Stimulated activated CD4-positive, alpha-beta T cell treated with anti-CD3 and anti-CD28 coated beads, Interleukin-1b, Interleukin-23, amount 100 ng/mL, for 24 hours (primary cell): ENCODE data around the gene ZC2HC1B.
"Not testable (repeated sequence)": the region's sequence is repeated elsewhere in the genome, so short reads cannot be mapped to it uniquely, and the experiment has no call there.

Experiments
- DNase-seq, 4 experiments: peaks; one replicate each; pipeline ENCODE4 v3.0.0-alpha.2; 2020; ENCODE audit warnings: low read depth in 4 of 4, low spot score in 1 of 4

The ZC2HC1B gene

GRCh38 chr6:143868808-143869207 is 4.5 kb downstream of the ZC2HC1B start:
- not testable (repeated sequence) for DNase-seq

DNA sequence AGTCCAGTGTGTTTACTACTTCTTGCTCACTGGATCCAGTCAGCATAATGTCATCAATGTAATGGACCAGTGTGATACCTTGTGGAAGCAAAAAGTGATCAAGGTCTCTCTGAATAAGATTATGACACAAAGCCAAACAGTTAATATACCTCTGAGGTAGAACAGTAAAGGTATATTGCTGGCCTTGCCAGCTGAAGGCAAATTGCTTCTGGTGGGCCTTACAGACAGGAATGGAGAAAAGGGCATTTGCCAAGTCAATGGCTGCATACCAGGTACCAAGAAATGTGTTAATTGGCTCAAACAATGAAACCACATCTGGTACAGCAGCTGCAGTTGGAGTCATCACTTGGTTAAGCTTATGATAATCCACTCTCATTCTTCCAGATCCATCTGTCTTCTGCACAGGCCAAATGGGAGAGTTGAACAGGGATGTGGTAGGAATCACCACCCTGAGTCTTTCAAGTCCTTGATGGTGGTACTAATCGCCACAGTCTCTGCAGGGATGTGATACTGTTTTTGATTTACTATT is 7.0 kb downstream of the ZC2HC1B start:
- DNase-seq, result not testable (repeated sequence)

DNA sequence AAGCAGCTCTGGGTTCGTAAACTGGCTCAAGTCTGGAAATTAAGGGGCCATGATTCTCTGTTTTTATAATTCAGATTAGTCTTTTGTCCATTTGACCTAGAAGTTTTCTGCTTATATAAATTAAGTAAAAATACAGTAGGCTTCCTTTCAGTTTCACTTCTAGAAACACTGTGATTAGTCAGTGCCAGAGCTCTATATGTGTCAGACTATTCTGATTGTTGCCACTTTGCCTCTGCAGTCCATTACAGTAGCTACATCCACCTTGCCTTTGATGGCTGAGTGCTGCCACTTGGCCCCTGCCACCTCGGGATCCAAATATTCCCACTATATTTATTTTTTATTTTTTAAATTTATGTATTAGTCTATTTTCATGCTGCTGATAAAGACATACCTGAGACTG is 7.9 kb downstream of the ZC2HC1B start:
- no peak for DNase-seq

DNA sequence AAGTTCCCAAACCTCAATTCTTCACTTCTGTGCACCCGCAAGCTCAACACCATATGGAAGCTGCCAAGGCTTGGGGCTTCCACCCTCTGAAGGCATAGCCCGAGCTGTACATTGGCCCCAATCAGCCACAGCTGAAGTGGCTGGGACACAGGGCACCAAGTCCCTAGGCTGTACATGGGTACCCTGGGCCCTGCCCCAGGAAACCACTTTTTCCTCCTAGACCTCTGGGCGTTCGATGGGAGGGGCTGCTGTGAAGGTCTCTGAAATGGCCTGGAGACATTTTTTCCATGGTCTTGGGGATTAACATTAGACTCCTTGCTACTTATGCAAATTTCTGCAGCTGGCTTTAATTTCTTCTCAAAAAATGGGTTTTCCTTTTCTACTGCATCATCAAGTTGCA is 9.3 kb downstream of the ZC2HC1B start:
- DNase-seq, result not testable (repeated sequence)

DNA sequence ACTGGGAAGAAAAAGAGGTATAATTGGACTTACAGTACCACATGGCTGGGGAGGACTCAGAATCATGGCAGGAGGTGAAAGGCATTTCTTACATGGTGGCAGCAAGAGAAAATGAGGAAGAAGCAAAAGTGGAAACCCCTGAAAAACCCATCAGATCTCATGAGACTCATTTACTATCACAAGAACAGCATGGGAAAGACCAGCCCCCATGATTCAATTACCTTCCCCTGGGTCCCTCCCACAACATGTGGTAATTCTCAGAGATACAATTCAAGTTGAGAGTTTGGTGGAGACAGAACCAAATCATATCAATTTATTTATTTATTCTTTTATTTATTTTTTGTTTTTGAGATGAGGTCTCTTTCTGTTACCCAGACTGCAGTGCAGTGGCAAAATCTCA is 10.2 kb downstream of the ZC2HC1B start:
- DNase-seq, result not testable (repeated sequence)

DNA sequence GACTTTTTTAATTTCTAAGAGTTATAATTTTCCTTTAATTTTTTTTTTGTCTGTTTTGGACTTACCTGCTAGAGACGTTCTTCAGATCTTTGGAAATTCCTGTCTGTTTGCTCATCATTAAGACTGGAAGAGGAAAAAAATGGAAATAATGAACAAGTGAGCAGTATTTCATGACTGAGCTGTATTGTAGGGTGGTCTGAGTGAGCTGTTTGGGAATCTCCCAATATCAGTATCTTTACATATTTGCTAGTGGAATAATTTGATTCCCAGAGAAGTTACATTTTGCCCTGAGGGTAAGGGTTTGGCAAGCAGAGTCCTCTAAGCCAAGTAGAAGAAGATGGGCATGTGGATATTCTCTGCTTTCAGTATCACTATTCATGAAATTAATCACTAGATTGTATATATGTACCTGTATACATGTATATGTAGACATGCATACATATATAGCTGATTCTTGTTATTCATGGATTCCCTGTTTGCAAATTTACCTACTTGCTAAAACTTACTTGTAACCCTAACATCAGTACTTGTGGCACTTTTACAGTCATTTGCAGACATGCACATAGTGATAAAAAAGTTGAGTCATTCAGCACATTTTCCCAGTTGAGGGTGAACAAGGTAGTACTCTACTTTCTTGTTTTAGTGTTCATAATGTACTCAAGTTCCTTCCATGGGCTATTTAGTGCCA is 13.5 kb downstream of the ZC2HC1B start:
- DNase-seq, result no peak

GRCh38 chr6:143878272-143878760 is 14.0 kb downstream of the ZC2HC1B start:
- no peak for DNase-seq

DNA sequence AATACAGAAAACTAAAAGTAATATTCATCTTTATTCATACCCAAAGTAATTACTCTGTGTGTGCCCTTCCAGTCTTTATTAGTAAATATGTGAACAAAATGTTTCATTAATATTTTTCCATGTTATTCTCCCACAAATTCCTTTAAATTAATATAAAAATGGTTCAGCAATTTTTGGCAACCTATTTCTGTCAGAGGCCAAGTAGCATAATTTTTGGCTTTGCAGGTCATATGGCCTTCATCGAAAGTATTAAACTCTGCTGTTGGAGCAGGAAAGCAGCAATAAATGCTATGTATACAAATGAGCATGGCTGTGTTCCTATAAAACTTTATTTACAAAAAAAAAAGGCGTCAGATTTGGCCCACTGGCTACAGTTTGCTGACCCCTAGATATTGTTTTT is 16.1 kb downstream of the ZC2HC1B start:
- no peak for DNase-seq

DNA sequence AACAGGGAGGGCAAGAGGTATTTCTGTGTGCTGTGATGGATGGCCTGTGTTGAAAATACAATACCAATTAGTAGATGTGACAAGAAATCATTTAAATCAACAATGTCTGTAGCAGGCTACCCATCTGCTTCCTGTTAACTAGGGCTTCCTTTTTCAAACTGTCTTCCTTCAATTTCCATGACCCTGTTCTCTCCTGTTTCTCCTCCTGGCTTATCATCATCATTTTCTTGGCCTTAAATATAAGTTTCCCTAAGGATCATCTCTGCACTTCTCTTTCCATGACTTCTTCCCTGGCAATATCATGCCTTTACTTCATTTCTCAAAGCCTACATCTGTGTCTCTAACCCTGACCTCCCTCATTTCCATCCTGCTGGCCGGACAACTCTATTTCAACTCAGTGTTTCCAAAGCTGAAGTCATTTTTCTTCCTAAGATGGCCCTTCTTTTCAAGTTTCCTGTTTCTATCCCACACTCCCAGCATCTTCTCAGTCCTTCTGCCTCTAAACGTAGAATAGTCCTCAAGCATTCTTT is 18.2 kb downstream of the ZC2HC1B start:
- DNase-seq, result no peak

DNA sequence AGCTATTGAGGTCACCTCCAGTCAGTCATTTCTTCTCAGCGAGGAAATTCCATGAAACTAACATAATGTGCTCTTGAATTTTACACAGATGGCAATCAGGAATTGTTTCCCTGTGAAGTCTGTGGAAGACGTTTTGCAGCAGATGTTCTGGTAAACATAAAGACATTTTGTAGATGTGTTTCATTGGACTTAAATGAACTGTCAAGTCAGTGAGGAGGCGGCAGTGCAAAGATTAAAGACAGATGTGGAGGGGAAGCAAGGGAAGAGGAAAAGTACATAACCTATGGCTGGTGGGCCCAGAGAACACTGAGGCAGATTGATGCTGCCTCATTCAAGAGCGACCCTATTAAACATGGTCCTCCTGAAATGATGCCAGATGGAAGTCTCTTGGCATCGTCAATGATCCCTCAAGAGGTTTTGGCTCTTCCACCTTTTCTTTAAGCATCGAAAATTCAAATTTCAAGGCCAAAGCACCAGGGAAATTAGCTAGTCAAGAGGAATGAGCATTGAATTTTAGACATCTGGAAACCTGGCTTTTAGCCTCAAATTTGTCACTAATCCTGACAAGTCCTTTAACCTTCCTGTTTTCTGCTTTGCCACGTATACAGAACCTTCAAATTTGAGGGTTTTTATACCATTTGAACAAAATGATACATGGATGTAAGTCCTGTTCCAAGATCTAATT is 20.1 kb downstream of the ZC2HC1B start:
- DNase-seq, result no peak

GRCh38 chr6:143885116-143885515 is 20.8 kb downstream of the ZC2HC1B start:
- DNase-seq, result no peak

DNA sequence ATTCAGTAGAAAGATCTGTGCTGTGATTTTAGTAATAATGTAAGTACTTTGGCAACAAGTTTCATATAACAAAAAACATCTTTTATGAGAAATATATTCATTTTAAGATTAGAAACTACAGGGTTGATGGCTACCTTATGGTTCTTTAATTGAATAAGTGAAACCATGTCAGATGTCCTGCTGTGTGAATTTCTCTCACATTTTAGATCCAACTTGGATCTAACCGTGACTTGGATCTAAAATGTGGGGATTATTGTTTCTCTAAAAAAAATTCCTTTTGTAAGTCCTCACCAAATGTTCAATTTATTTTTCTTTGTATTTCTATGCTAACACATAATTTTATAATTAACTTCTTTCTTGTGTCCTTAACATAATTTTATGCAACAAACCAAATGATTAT is 30.4 kb downstream of the ZC2HC1B start:
- no peak for DNase-seq

DNA sequence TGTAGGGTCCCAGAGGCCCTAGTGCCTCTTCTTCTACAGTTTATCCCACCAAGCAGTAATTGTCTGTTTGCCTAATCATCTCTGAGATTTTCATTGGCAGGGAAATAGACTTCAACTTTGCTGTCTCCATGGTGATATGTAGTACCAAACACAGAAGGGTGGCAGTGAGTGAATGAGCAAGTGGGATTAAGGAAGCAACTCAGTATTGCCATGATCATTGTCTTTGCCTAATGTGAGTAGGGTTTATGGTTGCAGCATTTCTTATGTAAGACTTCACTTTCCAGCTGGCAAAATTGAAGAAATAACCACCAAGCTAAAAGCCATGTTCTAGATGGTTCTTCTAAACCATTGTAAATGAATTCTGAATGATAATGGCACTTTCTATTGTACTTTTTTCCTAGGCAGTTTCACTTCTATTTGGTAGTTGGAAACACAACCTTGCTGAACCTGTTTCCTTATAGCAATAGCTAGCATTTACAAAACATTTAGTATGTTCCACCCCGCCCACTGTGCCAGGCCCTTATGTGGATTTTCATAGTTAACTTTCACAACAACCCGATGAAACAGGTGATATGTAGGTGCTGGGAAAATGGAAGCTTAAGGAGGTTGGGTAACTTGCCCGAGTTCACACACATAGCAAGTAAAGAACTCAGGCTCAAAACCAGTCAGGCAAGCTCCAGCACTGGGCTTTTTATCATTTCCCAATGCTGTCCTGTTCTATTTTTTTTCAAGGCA is 32.0 kb downstream of the ZC2HC1B start:
- no peak for DNase-seq

- no peak for DNase-seq
These were observed 36.1 kb downstream of the ZC2HC1B start for GRCh38 chr6:143900358-143900757.

GRCh38 chr6:143901885-143902750 is 37.8 kb downstream of the ZC2HC1B start:
- no peak for DNase-seq

DNA sequence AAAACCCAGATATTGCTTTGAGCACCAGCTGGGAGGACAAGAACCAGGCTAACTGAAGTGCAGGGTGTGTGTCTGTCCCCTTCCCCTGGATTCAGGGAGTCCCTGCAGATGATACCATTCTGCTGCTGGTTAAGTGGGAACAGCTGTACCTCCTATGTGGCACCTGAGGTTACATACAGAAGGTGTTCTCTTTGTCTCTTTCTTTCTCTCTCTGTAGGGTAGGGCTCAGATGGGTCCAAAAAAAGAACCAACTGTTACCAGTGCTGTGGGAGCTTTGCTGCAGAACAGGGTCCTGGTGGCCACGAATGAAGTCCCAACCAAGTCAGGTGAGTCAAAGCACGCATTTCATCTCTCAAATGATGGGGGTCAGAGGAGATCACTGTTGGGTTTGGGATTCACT is 38.6 kb downstream of the ZC2HC1B start:
- no peak for DNase-seq

- DNase-seq, result no peak
These were observed 46.8 kb downstream of the ZC2HC1B start for GRCh38 chr6:143911028-143911427.

DNA sequence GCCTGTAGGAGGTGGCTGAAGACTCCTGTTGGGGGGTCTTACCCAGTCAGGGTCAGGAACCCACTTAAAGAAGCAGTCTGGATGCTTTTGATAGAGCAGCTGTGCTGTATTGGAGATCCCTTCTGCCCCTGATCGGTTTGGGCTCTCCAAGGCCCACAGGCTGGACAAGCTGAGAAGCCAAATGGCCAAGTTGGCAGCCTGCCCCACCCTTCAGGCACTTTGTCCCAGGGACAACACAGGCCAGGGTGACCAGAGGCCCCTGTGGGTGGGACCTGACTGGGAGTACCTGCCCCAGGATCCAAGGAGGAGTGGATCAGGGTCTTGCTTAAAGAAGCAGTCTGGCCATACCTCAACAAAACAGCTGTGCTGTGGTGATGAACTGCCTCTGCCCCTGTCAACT is 48.4 kb downstream of the ZC2HC1B start:
- DNase-seq, result no peak

DNA sequence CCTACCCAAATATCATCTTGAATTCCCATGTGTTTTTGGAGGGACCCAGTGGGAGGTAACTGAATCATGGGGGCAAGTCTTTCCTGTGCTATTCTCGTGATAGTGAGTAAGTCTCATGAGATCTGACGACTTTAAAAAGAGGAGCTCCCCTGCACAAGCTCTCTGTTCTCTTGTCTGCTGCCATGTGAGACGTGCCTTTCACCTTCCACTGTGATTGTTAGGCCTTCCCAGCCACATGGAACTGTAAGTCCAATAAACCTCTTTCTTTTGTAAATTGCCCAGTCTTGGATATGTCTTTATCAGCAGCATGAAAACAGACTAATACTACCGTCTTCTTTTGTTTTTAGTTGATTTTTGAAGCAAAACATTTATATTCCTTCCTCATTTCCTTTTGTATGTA is 52.8 kb downstream of the ZC2HC1B start:
- DNase-seq, result not testable (repeated sequence)

- no peak for DNase-seq
These were observed 64.6 kb downstream of the ZC2HC1B start for GRCh38 chr6:143928853-143929252.

DNA sequence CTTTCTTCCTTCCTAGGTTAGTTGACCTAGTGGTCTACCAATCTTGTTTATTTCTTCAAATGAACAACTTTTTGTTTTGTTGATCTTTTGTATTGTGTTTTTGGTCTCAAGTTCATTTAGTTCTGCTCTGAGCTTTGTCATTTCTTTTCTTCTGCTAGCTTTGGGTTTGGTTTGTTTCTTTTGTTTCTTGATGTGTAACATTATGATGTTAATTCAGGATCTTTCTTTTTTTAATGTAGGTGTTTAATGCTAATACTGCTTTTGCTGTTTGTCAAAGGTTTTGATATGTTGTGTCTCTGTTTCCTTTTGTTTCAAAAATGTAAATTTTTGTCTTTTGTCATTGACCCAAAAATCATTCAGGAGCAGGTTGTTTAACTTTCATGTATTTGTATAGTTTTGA is 65.7 kb downstream of the ZC2HC1B start:
- DNase-seq, result no peak
